Adrenal gland (tissue), 12 donors: ENCODE data around the gene BFSP1. TPM values are rescaled to one million over a fixed set of nuclear protein-coding genes. Genes with fewer than 3 reads are reported as not detected.

Experiments used
- DNase-seq, 7 donors: peaks; one replicate each; pipeline ENCODE4 v3.0.0-alpha.2; 2019 to 2020
- H3K27ac ChIP-seq, 5 donors: fragments of 200-600 bp; sonication (generic) in 4 of 5; 1 replicate in 3 of 5; 2 replicates in 2 of 5; pipeline versions ENCODE4 v1.5.1 to v1.8.0; 2016 to 2020; ENCODE audit warnings: mild to moderate bottlenecking in 1 of 5
- H3K27me3 ChIP-seq: fragments of 200-600 bp; 2 replicates; pipeline ENCODE4 v1.8.0; 2021
- H3K36me3 ChIP-seq, 2 donors: fragments of 200-600 bp; replicated peaks in 1 of 2; 1 replicate in 1 of 2; 2 replicates in 1 of 2; pipeline versions ENCODE4 v1.5.1 to v1.8.0; 2018 to 2022
- H3K4me1 ChIP-seq, 2 donors: fragments of 200-600 bp; replicated peaks in 1 of 2; 1 replicate in 1 of 2; 2 replicates in 1 of 2; pipeline versions ENCODE4 v1.5.1 to v1.8.0; 2018 to 2021
- H3K4me3 ChIP-seq, 4 donors: fragments of 200-600 bp; sonication (generic) in 3 of 4; one replicate each; pipeline ENCODE4 v1.5.1; 2016 to 2018
- H3K9me3 ChIP-seq, 3 donors: fragments of 200-600 bp; sonication (generic) in 1 of 3; replicated peaks in 1 of 3; 1 replicate in 2 of 3; 2 replicates in 1 of 3; pipeline versions ENCODE4 v1.5.1 to v1.8.0; 2016 to 2021
- CTCF ChIP-seq, 6 experiments: fragments of 450-650 bp in 4 of 6; fragments of 200-600 bp in 2 of 6; sonication (generic) in 1 of 6; IDR thresholded peaks; 1 replicate in 5 of 6; 2 replicates in 1 of 6; pipeline versions ENCODE4 v1.5.1 to v1.8.0; 2016 to 2021; ENCODE audit warnings: antibody characterized with exemption in 6 of 6, mild to moderate bottlenecking in 2 of 6, moderate library complexity in 1 of 6
- POLR2A ChIP-seq, 2 donors: fragments of 450-650 bp; IDR thresholded peaks; one replicate each; pipeline ENCODE4 v1.6.1; 2017; ENCODE audit warnings: antibody characterized with exemption in 2 of 2, mild to moderate bottlenecking in 2 of 2, moderate library complexity in 1 of 2
- WGBS, 4 donors: extraction: QIAGEN DNeasy Blood & Tissue Kit in 2 of 4; methylation state at CpG; one replicate each; pipeline versions ENCODE4 v1.1.5 to v1.1.7; 2013 to 2017; 5-methylcytosine and 5-hydroxymethylcytosine counted together
- intact Hi-C, 2 donors: fragments of 100-400 bp; cut with DNase I; formaldehyde crosslinking; loops; one replicate each; pipeline versions ENCODE4 v1.14.1 to v1.15.0; 2022 to 2023
- polyA plus RNA-seq, 3 donors: library from polyadenylated mRNA; stranded (reverse); fragments of 200-250 nt in 2 of 3; fragments of 350-450 nt in 1 of 3; fragmentation: Illumina TruSeq in 1 of 3; extraction: RNeasy Lipid Tissue Mini Kit (QIAGEN cat#74804) in 1 of 3; gene quantifications; one replicate each; pipeline ENCODE4 v1.2.3, GENCODE V29; 2013 to 2014
- total RNA-seq, 9 donors: library from RNA; depleted of rRNA in 4 of 9; stranded (reverse); fragments of >200 nt in 4 of 9; fragments of 120-200 nt in 1 of 9; fragmentation: NEBNext Ultra II Directional in 1 of 9; extraction: Animal tissue kit (Norgen Biotek cat#: 25700) in 1 of 9; gene quantifications; one replicate each; pipeline versions ENCODE4 v1.1.0 to v1.2.4, GENCODE V29; 2013 to 2023
- donor health status: healthy with polysubstance abuse.
- donor health status: Bipolar disorder and iron deficiency.
- donor health status: DM: yes; HTN: yes; CAD: no.
- donor health status: DM: no; HTN: no; CAD: no.
- donor health status: DM: no; HTN: no; CAD: no.
- donor health status: DM: yes; HTN: yes; CAD: no.

BFSP1 gene
- total and polyA plus RNA-seq, 12 donors: 0.39 to 18.5 (median 2.2) TPM

GRCh38 chr20:17576215-17576614 lies 45.0 kb upstream of the BFSP1 start:
- DNase-seq: no peak
- Histone ChIP-seq H3K9me3 (no peaks in the 10 kb centered on the region), H3K4me3 (no peak overlapping the region), H3K27me3 (no peaks in the 10 kb centered on the region), H3K27ac (no peak overlapping the region), H3K36me3 (peaks cover 0 to 6% of the 10 kb centered on the region in 2 donors), H3K4me1 (peaks cover 25 to 53% of the 10 kb centered on the region in 2 donors)
- 59 to 68% (median 65%) methylated on average over 8 of the region's 8 CpGs for WGBS, 4 donors
- TF ChIP-seq POLR2A (IDR thresholded peaks at IDR 0.05) (no peak), CTCF (IDR thresholded peaks at IDR 0.05) (no peak)
- intact Hi-C loops: loop anchor here in 1 of 2 donors (5.0 kb wide), 1 partner anchor 36 kb away; no protein-coding TSS in a partner anchor

- no peak for DNase-seq
- Histone ChIP-seq H3K27me3 (no peaks in the 10 kb centered on the region), H3K36me3 (peaks cover 0 to 6% of the 10 kb centered on the region in 2 donors), H3K9me3 (no peaks in the 10 kb centered on the region), H3K4me3 (no peak overlapping the region), H3K27ac (no peak overlapping the region), H3K4me1 (peaks cover 25 to 54% of the 10 kb centered on the region in 2 donors)
- intact Hi-C loops: no loop called here
- 83 to 89% (median 88%) methylated on average over 3 of the region's 3 CpGs for WGBS, 4 donors
- TF ChIP-seq POLR2A (IDR thresholded peaks at IDR 0.05): no peak
- no peak for TF ChIP-seq CTCF (IDR thresholded peaks at IDR 0.05)
Measured at GRCh38 chr20:17573463-17573862, 42.3 kb upstream of the BFSP1 start.

GRCh38 chr20:17572034-17572638 lies 41.0 kb upstream of the BFSP1 start:
- H3K4me1 ChIP-seq: peaks cover 25 to 57% of the 10 kb centered on the region in 2 donors
- no peaks in the 10 kb centered on the region for H3K9me3 ChIP-seq
- WGBS, 4 donors: 51 to 59% (median 56%) methylated on average over 7 of the region's 7 CpGs
- H3K27me3 ChIP-seq: no peaks in the 10 kb centered on the region
- H3K27ac ChIP-seq: peak overlapping the region in 2 of 5 donors; percentile 29 to 100
- peak overlapping the region in 1 of 4 donors; percentile 83 for H3K4me3 ChIP-seq
- DNase-seq: no peak
- peaks cover 0 to 6% of the 10 kb centered on the region in 2 donors for H3K36me3 ChIP-seq
- TF ChIP-seq POLR2A (IDR thresholded peaks at IDR 0.05) (no peak), CTCF (IDR thresholded peaks at IDR 0.05) (no peak)
- intact Hi-C loops: no loop called here

GRCh38 chr20:17571153-17571527 lies 40.0 kb upstream of the BFSP1 start:
- intact Hi-C loops: no loop called here
- no peak for DNase-seq
- H3K4me3 ChIP-seq: peak overlapping the region; percentile 81 to 98 (median 89)
- H3K27ac ChIP-seq: peak overlapping the region in 4 of 5 donors; percentile 97 to 100 (median 100)
- peaks cover 0 to 6% of the 10 kb centered on the region in 2 donors for H3K36me3 ChIP-seq
- H3K4me1 ChIP-seq: peaks cover 21 to 48% of the 10 kb centered on the region in 2 donors
- WGBS, 4 donors: 7 to 19% (median 10%) methylated on average over 6 of the region's 6 CpGs
- no peaks in the 10 kb centered on the region for H3K9me3 ChIP-seq
- no peaks in the 10 kb centered on the region for H3K27me3 ChIP-seq
- no peak for TF ChIP-seq POLR2A (IDR thresholded peaks at IDR 0.05)
- TF ChIP-seq CTCF (IDR thresholded peaks at IDR 0.05): no peak
